Measurements from ENCODE around the gene RPUSD3.
A peak's percentile ranks its signal among the peaks of the same experiment; 100 is the strongest.
"Not testable (repeated sequence)": the region's sequence is repeated elsewhere in the genome, so short reads cannot be mapped to it uniquely, and the experiment has no call there.

Gene RPUSD3

DNA sequence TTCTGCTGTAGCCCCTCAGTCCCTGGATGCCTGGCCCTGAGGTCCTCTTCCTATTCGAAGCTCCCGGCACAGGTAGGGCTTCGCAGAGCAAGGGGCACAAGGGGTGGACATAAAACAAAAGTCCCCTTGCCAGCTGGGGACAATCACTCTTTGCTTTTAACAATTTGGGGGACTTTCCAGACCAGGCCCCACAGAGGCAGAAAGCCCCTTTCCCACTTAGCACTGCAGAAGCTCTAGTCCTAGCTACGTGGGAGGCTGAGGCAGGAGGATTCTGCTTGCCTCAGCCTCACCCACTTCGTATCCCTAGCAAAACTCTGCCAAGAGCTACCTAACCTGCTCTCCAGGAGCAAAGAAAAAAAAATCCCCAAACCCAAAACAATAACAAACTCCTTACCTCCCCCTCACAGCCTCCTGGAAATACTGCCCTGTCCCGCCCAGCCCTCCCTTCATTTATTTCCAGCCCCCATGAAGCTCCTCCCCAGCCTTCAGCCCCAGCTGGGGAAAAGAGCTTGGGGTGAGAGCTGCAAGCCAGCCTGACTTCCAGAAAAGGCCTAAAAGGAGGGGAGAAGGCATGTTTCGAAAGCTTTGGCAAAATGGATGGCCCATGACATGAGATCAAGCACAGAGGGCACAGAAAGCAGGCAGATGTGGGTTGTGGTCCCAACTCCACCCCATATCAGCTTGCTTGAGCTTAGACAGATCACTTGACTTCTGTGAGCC is 36.2 kb upstream of the RPUSD3 start, which contains the start of gene CIDEC:
Gene CIDEC, minus strand, starts transcription at position 424 of the 720 bp plus-strand sequence. CDS start 1,767 bp downstream, outside the sequence.
- H3K9me3 ChIP-seq (ENCODE audit: severe bottlenecking): no peaks in the 10 kb centered on the region
- DNase-seq: no peak
- no peak within 1 kb of the TSS for H3K4me3 ChIP-seq (ENCODE audit: low read depth, low read length)
- H3K27me3 ChIP-seq (ENCODE audit: insufficient read depth, low read depth, severe bottlenecking): no peaks in the 10 kb centered on the region
- H3K27ac ChIP-seq: no peak within 1 kb of the TSS
- no peaks in the 10 kb centered on the region for H3K36me3 ChIP-seq
- no peak for TF ChIP-seq CTCF (IDR thresholded peaks at IDR 0.05; ENCODE audit: low read depth, low read length)

DNA sequence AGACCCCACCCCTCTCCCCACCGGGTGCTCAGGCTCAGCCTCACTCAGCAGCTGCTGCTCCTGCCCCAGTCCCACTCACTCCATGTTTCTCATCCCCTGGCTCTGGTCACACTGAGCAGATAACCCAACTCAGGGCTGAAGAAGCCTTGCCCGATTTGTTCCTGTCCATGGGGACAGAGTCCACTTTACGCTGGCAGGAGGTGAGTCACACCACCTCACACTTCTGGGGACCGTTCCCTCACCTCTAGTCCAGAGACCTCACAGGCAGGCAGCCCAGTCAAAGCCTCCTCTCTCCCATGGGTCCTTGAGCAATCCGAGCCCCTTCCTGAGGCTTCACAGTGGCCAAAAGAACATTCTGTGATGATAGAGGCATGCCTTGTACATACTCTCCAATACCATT is 34.9 kb upstream of the RPUSD3 start:
- TF ChIP-seq CTCF (IDR thresholded peaks at IDR 0.05; ENCODE audit: low read depth, low read length): no peak
- H3K27me3 ChIP-seq (ENCODE audit: insufficient read depth, low read depth, severe bottlenecking): no peaks in the 10 kb centered on the region
- H3K36me3 ChIP-seq: no peaks in the 10 kb centered on the region
- no peak for DNase-seq
- no peak overlapping the region for H3K27ac ChIP-seq
- H3K4me3 ChIP-seq (ENCODE audit: low read depth, low read length): no peak overlapping the region
- H3K9me3 ChIP-seq (ENCODE audit: severe bottlenecking): no peaks in the 10 kb centered on the region

GRCh38 chr3:9876991-9877390 is 33.2 kb upstream of the RPUSD3 start:
- Histone ChIP-seq H3K27ac (no peak overlapping the region), H3K27me3 (ENCODE audit: insufficient read depth, low read depth, severe bottlenecking) (no peaks in the 10 kb centered on the region), H3K4me3 (ENCODE audit: low read depth, low read length) (no peak overlapping the region), H3K9me3 (ENCODE audit: severe bottlenecking) (no peaks in the 10 kb centered on the region), H3K36me3 (no peaks in the 10 kb centered on the region)
- DNase-seq: no peak
- TF ChIP-seq CTCF (IDR thresholded peaks at IDR 0.05; ENCODE audit: low read depth, low read length): peak; percentile 31; the same call in 1 of the 2 replicates

DNA sequence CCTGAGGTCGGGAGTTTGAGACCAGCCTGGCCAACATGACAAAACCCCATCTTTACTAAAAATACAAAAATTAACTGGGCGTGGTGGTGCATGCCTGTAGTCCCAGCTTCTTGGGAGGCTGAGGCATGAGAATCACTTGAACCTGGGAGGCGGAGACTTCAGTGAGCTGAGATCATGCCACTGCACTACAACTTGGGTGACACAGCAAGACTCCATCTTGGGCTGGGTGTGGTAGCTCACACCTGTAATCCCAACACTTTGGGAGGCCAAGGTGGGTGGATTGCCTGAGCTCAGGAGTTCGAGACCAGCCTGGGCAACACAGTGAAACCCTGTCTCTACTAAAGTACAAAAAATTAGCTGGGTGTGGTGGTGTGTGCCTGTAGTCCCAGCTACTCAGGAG is 32.4 kb upstream of the RPUSD3 start:
- not testable (repeated sequence) for H3K4me3 ChIP-seq (ENCODE audit: low read depth, low read length); H3K27me3 ChIP-seq (ENCODE audit: insufficient read depth, low read depth, severe bottlenecking); H3K36me3 ChIP-seq; DNase-seq; H3K9me3 ChIP-seq (ENCODE audit: severe bottlenecking); H3K27ac ChIP-seq

DNA sequence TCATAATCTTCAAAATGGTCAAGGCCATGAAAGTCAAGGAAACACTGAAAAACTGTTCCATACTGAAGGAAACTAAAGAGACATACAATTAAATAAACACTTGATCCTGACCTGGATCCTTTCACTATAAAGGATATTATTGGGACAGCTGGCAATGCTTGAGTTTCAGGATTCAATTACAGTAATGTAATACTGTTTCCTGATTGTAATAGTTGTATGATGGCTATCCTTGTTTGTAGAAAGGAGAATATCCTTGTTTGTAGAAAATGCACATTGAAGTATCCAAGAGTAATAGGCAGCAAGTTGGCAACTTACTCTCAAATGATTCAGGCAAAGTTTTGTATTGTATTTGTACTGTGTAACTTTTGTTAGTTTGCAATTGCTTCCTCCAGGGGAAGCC is 31.6 kb upstream of the RPUSD3 start:
- no peak for TF ChIP-seq CTCF (IDR thresholded peaks at IDR 0.05; ENCODE audit: low read depth, low read length)
- Histone ChIP-seq H3K9me3 (ENCODE audit: severe bottlenecking) (no peaks in the 10 kb centered on the region), H3K27ac (no peak overlapping the region; the same call in 1 of the 2 replicates), H3K27me3 (ENCODE audit: insufficient read depth, low read depth, severe bottlenecking) (no peaks in the 10 kb centered on the region), H3K36me3 (no peaks in the 10 kb centered on the region), H3K4me3 (ENCODE audit: low read depth, low read length) (no peak overlapping the region)
- DNase-seq: no peak

GRCh38 chr3:9872067-9872466 is 28.3 kb upstream of the RPUSD3 start:
- not testable (repeated sequence) for H3K36me3 ChIP-seq; H3K27me3 ChIP-seq (ENCODE audit: insufficient read depth, low read depth, severe bottlenecking); H3K4me3 ChIP-seq (ENCODE audit: low read depth, low read length); H3K9me3 ChIP-seq (ENCODE audit: severe bottlenecking); H3K27ac ChIP-seq; DNase-seq

DNA sequence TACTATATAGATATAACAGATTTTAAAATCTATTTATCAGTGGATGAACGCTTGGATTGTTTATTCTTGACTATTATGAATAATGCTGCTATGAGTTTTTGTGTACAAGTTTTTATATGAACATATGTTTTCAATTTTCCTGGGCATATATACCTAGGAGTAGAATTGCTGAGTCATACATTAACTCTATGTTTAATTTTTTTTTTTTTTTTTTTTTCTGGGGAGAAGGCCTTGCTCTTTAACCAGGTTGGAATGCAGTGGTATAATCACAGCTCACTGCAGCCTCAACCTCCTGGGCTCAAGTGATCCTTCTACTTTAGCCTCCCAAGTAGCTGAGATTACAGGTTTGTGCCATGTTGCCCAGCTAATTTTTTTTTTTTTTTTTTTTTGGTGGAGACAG is 27.2 kb upstream of the RPUSD3 start:
- no peak overlapping the region for H3K4me3 ChIP-seq (ENCODE audit: low read depth, low read length)
- no peaks in the 10 kb centered on the region for H3K36me3 ChIP-seq
- no peaks in the 10 kb centered on the region for H3K27me3 ChIP-seq (ENCODE audit: insufficient read depth, low read depth, severe bottlenecking)
- DNase-seq: no peak
- H3K9me3 ChIP-seq (ENCODE audit: severe bottlenecking): no peaks in the 10 kb centered on the region
- H3K27ac ChIP-seq: no peak overlapping the region
- no peak for TF ChIP-seq CTCF (IDR thresholded peaks at IDR 0.05; ENCODE audit: low read depth, low read length)
